Endothelial cell of umbilical vein (primary cell): ENCODE results near the gene PNLIPRP2.

Experiments used
- CTCF ChIP-seq, 2 donors: IDR thresholded peaks; 1 replicate in 1 of 2; 2 replicates in 1 of 2; pipeline ENCODE4 v1.5.1; 2011; ENCODE audit warnings: low read length in 2 of 2, mild to moderate bottlenecking in 2 of 2, moderate library complexity in 2 of 2, control low read depth in 1 of 2, inconsistent platforms in 1 of 2, low read depth in 1 of 2; ENCODE audit not compliant: insufficient read depth in 1 of 2; ENCODE audit errors: extremely low read depth in 1 of 2
- EZH2 ChIP-seq: IDR thresholded peaks from 2 replicates; pipeline ENCODE4 v1.6.1; 2012; ENCODE audit warnings: borderline replicate concordance, low read depth, mild to moderate bottlenecking, moderate library complexity, low read length, inconsistent platforms; ENCODE audit not compliant: severe bottlenecking
- JUN ChIP-seq: IDR thresholded peaks from 2 replicates; pipeline ENCODE4 v1.6.1; 2011; ENCODE audit warnings: borderline replicate concordance, low read depth; ENCODE audit not compliant: insufficient read length, insufficient read depth
- POLR2A ChIP-seq: IDR thresholded peaks from 2 replicates; pipeline ENCODE4 v1.6.1; 2012; ENCODE audit warnings: low read depth, mild to moderate bottlenecking, control low read depth, low read length

- TF ChIP-seq JUN (no peak), CTCF (IDR thresholded peaks at IDR 0.05; ENCODE audit: extremely low read depth in 1 of 2, insufficient read depth in 1 of 2, low read depth in 1 of 2, low read length in 2 of 2) (no peak), EZH2 (no peak), POLR2A (no peak)
Measured at GRCh38 chr10:116684781-116685180, 64.0 kb downstream of the PNLIPRP2 start.
